HEK293T (cell line): ENCODE data around the gene PCED1B.

Experiments
- ARNT ChIP-seq: fragments of 450-650 bp; IDR thresholded peaks from 2 replicates; pipeline ENCODE4 v1.6.1; 2017; ENCODE audit warnings: mild to moderate bottlenecking
- ELF4 ChIP-seq: fragments of 450-650 bp; IDR thresholded peaks from 2 replicates; pipeline ENCODE4 v1.6.1; 2017; ENCODE audit warnings: antibody characterized with exemption
- FOXA1 ChIP-seq: fragments of 450-650 bp; IDR thresholded peaks from 2 replicates; pipeline ENCODE4 v1.6.1; 2016; ENCODE audit warnings: mild to moderate bottlenecking
- HDGF ChIP-seq: fragments of 450-650 bp; IDR thresholded peaks from 2 replicates; pipeline ENCODE4 v1.6.1; 2017; ENCODE audit warnings: antibody characterized with exemption, borderline replicate concordance
- L3MBTL2 ChIP-seq: fragments of 450-650 bp; conservative IDR thresholded peaks from 2 replicates; pipeline ENCODE4 v1.6.1; 2016; ENCODE audit warnings: mild to moderate bottlenecking
- NFRKB ChIP-seq: fragments of 450-650 bp; IDR thresholded peaks from 2 replicates; pipeline ENCODE4 v1.6.1; 2016; ENCODE audit warnings: mild to moderate bottlenecking, moderate library complexity
- SP1 ChIP-seq: fragments of 450-650 bp; IDR thresholded peaks from 2 replicates; pipeline ENCODE4 v1.6.1; 2017
- SUZ12 ChIP-seq: fragments of 450-650 bp; IDR thresholded peaks from 2 replicates; pipeline ENCODE4 v1.6.1; 2016; ENCODE audit warnings: mild to moderate bottlenecking
- TARDBP ChIP-seq: fragments of 450-650 bp; IDR thresholded peaks from 2 replicates; pipeline ENCODE4 v1.6.1; 2016
- ZNF384 ChIP-seq: fragments of 450-650 bp; IDR thresholded peaks from 2 replicates; pipeline ENCODE4 v1.6.1; 2016

- no peak for TF ChIP-seq TARDBP
- TF ChIP-seq NFRKB, result no peak
- TF ChIP-seq ELF4, result no peak
- TF ChIP-seq ZNF384, result no peak
- no peak for TF ChIP-seq L3MBTL2
- TF ChIP-seq SP1, result no peak
- no peak for TF ChIP-seq HDGF
- TF ChIP-seq SUZ12, result no peak
- TF ChIP-seq FOXA1, result no peak
- no peak for TF ChIP-seq ARNT
Observed at GRCh38 chr12:47223031-47223847, 143.8 kb downstream of the PCED1B start.
